Fibroblast of villous mesenchyme (primary cell): ENCODE results near the gene FOLR1. TPM values are rescaled to one million over a fixed set of nuclear protein-coding genes. Genes with fewer than 3 reads are reported as not detected.
"Not testable (repeated sequence)": the region's sequence is repeated elsewhere in the genome, so short reads cannot be mapped to it uniquely, and the experiment has no call there.

Experiments used
- DNase-seq: peaks from one replicate; pipeline ENCODE4 v3.0.0-alpha.2; 2010; ENCODE audit warnings: low read depth
- H3K4me3 ChIP-seq: 2 replicates; pipeline ENCODE4 v1.5.1; 2011; ENCODE audit warnings: low read depth, mild to moderate bottlenecking, low read length
- total RNA-seq: library from RNA; depleted of rRNA; stranded (reverse); fragments of >200 nt; gene quantifications from 2 replicates; pipeline ENCODE4 v1.2.3, GENCODE V29; 2012
- TF ChIP-seq, protein P1 (sequence below): IDR thresholded peaks from 2 replicates; pipeline ENCODE4 v1.5.1; 2012; ENCODE audit warnings: low read depth, mild to moderate bottlenecking, low read length; ENCODE audit not compliant: insufficient read depth

FOLR1 gene
- total RNA-seq, 1 donor, result not detected

DNA sequence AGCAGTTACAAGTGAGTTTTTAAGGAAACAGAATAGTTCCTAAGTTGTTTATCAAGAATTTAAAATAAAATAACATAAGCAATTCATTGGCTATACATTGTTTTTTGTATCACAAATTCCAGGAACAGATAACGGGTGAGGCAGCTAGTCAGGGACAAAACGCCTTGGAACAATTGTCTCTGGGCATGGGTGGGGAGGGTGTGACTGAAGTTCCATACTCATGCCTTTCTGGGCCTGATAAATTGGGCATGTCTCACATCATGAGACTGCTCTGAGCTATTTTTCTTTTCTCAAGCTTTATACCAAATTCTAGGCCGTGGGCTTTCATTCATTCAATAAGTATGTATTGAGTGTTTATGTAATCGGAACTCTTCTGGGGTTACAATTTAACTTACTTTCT lies 34.8 kb upstream of the FOLR1 start:
- TF ChIP-seq, protein P1, sequence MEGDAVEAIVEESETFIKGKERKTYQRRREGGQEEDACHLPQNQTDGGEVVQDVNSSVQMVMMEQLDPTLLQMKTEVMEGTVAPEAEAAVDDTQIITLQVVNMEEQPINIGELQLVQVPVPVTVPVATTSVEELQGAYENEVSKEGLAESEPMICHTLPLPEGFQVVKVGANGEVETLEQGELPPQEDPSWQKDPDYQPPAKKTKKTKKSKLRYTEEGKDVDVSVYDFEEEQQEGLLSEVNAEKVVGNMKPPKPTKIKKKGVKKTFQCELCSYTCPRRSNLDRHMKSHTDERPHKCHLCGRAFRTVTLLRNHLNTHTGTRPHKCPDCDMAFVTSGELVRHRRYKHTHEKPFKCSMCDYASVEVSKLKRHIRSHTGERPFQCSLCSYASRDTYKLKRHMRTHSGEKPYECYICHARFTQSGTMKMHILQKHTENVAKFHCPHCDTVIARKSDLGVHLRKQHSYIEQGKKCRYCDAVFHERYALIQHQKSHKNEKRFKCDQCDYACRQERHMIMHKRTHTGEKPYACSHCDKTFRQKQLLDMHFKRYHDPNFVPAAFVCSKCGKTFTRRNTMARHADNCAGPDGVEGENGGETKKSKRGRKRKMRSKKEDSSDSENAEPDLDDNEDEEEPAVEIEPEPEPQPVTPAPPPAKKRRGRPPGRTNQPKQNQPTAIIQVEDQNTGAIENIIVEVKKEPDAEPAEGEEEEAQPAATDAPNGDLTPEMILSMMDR, result no peak
- no peak for DNase-seq
- no peak overlapping the region for H3K4me3 ChIP-seq

DNA sequence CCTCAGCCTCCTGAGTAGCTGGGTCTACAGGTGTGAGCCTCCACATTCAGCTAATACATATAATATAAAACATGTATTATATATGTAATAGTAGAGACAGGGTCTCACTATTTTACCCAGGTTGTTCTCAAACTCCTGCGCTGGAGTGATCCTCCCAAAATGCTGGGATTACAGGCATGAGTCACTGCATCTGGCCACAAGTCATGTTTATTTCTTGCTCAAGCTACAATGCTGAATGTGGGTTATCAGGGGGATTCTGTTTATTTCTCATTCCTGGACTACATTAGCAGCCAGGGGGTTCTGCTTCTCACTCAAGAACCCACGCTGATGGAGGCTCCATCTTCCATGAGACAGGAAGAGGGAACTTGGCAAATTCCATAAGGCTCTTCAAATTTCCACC lies 31.6 kb upstream of the FOLR1 start:
- TF ChIP-seq, protein P1, result no peak

DNA sequence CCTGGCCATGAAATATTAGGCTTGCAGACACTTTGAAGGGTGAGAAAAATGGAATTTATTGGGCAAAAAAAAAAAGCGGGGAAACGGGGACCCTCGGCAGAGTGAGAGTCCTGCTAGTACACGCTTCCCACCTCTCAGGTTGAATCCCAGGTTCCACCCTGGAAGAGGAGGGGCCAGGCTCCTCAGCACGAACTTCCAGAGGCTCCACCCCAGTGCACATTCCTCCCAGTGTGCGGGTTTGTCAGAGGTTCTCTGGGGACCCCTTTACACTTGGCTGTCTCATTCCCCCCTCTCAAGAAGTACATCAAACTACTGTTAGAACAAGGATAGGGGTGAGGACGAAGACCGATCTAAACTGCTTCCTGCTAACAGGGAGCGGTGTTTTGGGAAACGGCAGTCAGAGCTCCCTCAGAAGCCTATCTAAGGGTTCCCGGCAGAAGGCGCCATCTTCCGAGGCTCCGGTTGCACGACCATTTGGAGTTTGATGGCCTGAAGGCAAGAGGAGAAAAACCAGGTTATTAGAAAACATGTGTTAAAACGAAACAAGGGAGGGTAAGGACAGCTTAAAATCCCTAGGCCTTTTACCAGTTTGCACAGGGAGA lies 28.9 kb upstream of the FOLR1 start:
- TF ChIP-seq, protein P1, result no peak
- no peak overlapping the region for H3K4me3 ChIP-seq
- no peak for DNase-seq

More for the DNA sequence above, 31.6 kb upstream of the FOLR1 start:
- no peak overlapping the region for H3K4me3 ChIP-seq
- DNase-seq, result peak; percentile 34

DNA sequence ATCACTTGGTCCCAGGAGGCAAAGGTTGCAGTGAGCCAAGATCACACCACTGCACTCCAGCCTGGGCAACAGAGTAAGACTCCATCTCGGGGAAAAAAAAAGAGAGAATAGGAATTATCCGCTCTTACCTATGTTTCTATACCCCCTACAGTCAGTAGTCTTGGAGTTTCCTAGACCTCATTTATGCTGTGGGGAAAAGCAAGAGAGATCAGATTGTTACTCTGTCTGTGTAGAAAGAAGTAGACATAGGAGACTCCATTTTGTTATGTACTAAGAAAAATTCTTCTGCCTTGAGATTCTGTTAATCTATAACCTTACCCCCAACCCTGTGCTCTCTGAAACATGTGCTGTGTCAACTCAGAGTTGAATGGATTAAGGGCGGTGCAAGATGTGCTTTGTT lies 27.8 kb upstream of the FOLR1 start:
- not testable (repeated sequence) for DNase-seq, H3K4me3 ChIP-seq

DNA sequence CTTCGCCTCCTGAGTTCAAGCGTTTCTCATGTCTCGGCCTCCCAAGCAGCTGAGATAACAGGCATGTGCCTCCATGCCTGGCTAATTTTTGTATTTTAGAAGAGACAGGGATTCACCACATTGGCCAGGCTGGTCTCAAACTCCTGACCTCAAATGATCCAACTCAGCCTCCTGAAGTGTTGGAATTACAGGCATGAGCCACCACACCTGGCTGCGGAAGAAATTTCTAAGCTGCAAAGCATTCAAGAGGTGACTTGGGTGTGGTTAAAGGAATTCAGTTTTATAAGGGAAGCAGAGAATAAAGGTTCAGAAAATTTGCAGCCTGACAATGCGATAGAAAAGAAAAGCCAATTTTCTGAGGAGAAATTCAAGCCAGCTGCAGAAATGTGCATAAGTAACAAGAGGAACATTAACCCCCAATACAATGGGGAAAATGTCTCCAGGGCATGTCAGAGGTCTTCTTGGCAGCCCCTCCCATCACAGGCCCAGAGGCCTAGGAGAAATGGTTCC lies 22.8 kb upstream of the FOLR1 start:
- H3K4me3 ChIP-seq, DNase-seq: not testable (repeated sequence)

DNA sequence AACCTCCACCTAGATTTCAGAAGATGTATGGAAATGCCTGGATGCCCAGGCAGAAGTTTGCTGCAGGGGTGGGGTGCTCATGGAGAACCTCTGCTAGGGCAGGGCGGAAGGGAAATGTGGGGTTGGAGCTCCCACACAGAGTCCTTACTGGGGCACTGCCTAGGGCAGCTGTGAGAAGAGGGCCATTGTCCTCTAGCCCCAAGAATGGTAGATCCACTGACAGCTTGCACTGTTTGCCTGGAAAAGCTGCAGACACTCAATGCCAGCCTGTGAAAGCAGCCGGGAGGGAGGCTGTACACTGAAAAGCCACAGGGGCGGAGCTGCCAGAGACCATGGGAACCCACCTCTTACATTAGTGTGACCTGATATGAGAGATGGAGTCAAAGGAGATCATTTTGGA lies 22.2 kb upstream of the FOLR1 start:
- not testable (repeated sequence) for H3K4me3 ChIP-seq, DNase-seq

DNA sequence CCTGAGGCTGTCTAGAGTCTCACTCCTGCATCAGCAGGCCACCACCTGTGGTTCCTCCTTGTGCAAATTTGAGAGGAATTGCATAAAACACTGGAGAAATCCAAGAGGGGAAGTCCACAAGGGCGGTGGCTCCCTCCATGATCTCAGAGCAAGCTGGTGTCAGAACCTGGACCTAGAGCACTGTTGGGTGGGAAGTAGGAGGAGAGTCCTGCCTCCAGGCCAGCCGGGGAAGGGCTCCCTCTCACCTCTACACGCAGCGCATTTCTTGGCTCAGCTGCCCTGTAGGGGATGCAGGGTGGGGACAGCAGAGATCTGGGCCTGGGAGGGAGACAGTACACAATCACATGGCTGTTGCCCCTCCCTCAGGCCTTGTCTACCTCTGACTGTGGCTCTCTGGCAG lies 19.9 kb upstream of the FOLR1 start:
- DNase-seq, result not testable (repeated sequence)

DNA sequence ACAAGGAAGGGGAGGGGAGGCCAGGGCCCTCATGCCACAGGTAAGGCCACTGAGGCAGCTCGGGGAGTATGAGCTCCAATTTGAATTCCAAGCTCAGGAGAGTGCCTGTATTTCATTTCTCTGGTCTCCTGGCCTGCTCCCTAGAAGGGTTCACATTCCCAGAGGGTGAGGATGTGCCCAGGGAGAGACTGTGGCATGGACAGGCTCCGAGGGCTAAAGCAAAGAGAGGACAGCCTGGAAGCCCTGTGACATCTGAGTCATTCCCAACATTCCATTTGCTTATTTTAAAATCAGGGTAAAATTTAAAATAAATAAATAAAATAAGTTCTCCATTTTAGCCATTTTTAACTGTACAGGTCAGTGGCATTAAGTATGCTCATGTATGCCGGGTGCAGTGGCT lies 18.6 kb upstream of the FOLR1 start:
- DNase-seq, result no peak
- TF ChIP-seq, protein P1, result no peak
- H3K4me3 ChIP-seq, result no peak overlapping the region

More for the DNA sequence above, 19.9 kb upstream of the FOLR1 start:
- not testable (repeated sequence) for H3K4me3 ChIP-seq

DNA sequence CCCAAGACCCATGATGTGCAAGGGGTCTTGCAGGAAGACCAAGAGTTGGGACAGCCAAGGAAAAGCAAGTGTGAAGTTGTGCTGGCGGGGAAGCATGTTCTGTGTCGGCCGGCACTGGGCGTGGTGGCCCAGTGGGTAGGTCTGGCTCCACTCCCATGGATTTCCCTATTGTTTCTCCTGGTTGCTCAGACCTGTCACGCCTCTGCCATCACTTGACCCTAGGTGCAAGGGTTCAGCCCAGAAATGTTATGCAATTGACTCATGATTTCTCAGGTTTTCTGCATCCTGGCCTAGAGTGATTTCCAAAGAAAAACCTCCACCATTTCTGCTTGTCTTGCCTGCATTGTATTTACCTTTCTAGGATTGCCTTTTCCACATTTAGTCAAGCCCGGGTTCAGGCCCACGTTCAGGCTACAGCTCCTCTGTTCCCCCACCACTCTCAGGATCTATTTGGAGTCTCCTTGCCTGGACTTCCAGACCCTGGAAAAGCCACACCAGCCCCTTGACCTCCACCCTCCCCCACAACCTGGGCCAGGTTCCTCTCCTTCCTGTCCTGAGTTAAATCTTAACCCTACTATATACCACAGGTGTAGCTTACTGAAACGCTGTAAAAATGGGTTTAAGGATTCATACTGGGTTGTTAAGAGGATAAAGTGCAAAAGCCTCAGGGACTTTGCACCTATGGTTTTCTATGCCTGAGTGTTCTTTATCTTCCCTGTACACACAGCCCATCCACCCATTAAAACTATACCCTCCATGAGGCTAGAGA lies 17.5 kb upstream of the FOLR1 start:
- no peak overlapping the region for H3K4me3 ChIP-seq
- TF ChIP-seq, protein P1, result no peak
- no peak for DNase-seq
